H1 (cell line): ENCODE results near the gene RAD9A. TPM values are rescaled to one million over a fixed set of nuclear protein-coding genes. Genes with fewer than 3 reads are reported as not detected.

Source experiments
- CHD2 ChIP-seq: IDR thresholded peaks from 2 replicates; pipeline ENCODE4 v1.6.1; 2012; ENCODE audit warnings: low read length, improper control_type of control experiment
- EP300 ChIP-seq, 2 experiments: IDR thresholded peaks; 1 replicate in 1 of 2; 2 replicates in 1 of 2; pipeline ENCODE4 v1.6.1; 2011 to 2012; ENCODE audit warnings: low read depth in 2 of 2, low read length in 2 of 2, mild to moderate bottlenecking in 2 of 2, borderline replicate concordance in 1 of 2, inconsistent platforms in 1 of 2, moderate library complexity in 1 of 2
- HDAC6 ChIP-seq: IDR thresholded peaks from one replicate; pipeline ENCODE4 v1.7.1; 2012; ENCODE audit warnings: low read depth, mild to moderate bottlenecking, inconsistent platforms, low read length, moderate library complexity
- NANOG ChIP-seq: IDR thresholded peaks from 2 replicates; pipeline ENCODE4 v1.6.1; 2011; ENCODE audit warnings: low read length, low read depth, mild to moderate bottlenecking, inconsistent platforms; ENCODE audit not compliant: insufficient read depth, poor library complexity, severe bottlenecking
- RAD21 ChIP-seq, 2 experiments: IDR thresholded peaks in 1 of 2; conservative IDR thresholded peaks in 1 of 2; 2 replicates each; pipeline ENCODE4 v1.6.1; 2011; ENCODE audit warnings: low read depth in 2 of 2, low read length in 2 of 2, improper control_type of control experiment in 1 of 2, inconsistent platforms in 1 of 2, mild to moderate bottlenecking in 1 of 2, moderate library complexity in 1 of 2
- SAP30 ChIP-seq: fragments of 300-600 bp; sonication (generic); IDR thresholded peaks from 2 replicates; pipeline ENCODE4 v1.7.1; 2012; ENCODE audit warnings: low read length, moderate library complexity, mild to moderate bottlenecking, inconsistent platforms; ENCODE audit not compliant: insufficient read depth, insufficient replicate concordance
- SP4 ChIP-seq: IDR thresholded peaks from 2 replicates; pipeline ENCODE4 v1.6.1; 2012; ENCODE audit warnings: low read length, inconsistent platforms
- SRF ChIP-seq: IDR thresholded peaks from 2 replicates; pipeline ENCODE4 v1.6.1; 2011; ENCODE audit warnings: mild to moderate bottlenecking, low read depth, low read length, moderate library complexity
- TBP ChIP-seq: IDR thresholded peaks from 2 replicates; pipeline ENCODE4 v1.6.1; 2011; ENCODE audit warnings: low read depth, low read length, improper control_type of control experiment
- polyA plus RNA-seq, 7 experiments: library from polyadenylated mRNA; depleted of rRNA in 3 of 7; stranded (reverse) in 5 of 7; unstranded in 2 of 7; fragments of >200 nt in 5 of 7; fragments of 200-250 nt in 2 of 7; gene quantifications; 1 replicate in 5 of 7; 2 replicates in 1 of 7; 4 replicates in 1 of 7; pipeline versions ENCODE4 v1.2.1 to v1.2.3, GENCODE V29; 2011 to 2013; ENCODE audit warnings: missing spikeins in 2 of 7, mixed read lengths in 2 of 7
- total RNA-seq: library from RNA; stranded (reverse); fragmentation: NEBNext Ultra II Directional; extraction: Animal tissue kit (Norgen Biotek cat#: 25700); gene quantifications from 2 replicates; pipeline ENCODE4 v1.2.1, GENCODE V29; 2021

The RAD9A gene
- total and polyA plus RNA-seq, 2 of the 8 experiments (the other 6 are each of a cell fraction or from before 2014, with no cell fraction given) = 22.2 to 25.5 TPM

GRCh38 chr11:67378544-67378943, 13.2 kb upstream of the RAD9A start (continued):
- no peak for TF ChIP-seq SAP30
- no peak for TF ChIP-seq HDAC6
- TF ChIP-seq SP4 = no peak
- no peak for TF ChIP-seq CHD2
- no peak for TF ChIP-seq TBP
- TF ChIP-seq RAD21 (IDR thresholded peaks at IDR 0.05 in 1 of 2, conservative IDR thresholded peaks at IDR 0.05 in 1 of 2; ENCODE audit: low read depth in 2 of 2, low read length in 2 of 2) = no peak
- no peak for TF ChIP-seq SRF
- no peak for TF ChIP-seq NANOG
- TF ChIP-seq EP300 (IDR thresholded peaks at IDR 0.05; ENCODE audit: borderline replicate concordance in 1 of 2, low read depth in 2 of 2, low read length in 2 of 2) = no peak
